NCI-H524 (cell line): ENCODE measurements around the gene ADO.

ENCODE experiments used
- DNase-seq, 2 experiments: peaks; one replicate each; lab custom pipeline; 2025; lab: John Stamatoyannopoulos, UW

Gene ADO

GRCh38 chr10:62817766-62818425 lies 13.4 kb downstream of the ADO start:
- peak in 1 of 2 experiments; percentile 53 for DNase-seq

GRCh38 chr10:62818426-62819011 lies 14.0 kb downstream of the ADO start:
- peak in 1 of 2 experiments; percentile 32 for DNase-seq

- peak in 1 of 2 experiments; percentile 13 for DNase-seq
Measured at GRCh38 chr10:62819141-62819920, 14.8 kb downstream of the ADO start.

- DNase-seq: no peak
Measured at GRCh38 chr10:62820586-62820985, 16.1 kb downstream of the ADO start.

- no peak for DNase-seq
Measured at GRCh38 chr10:62826273-62826672, 21.8 kb downstream of the ADO start.

- no peak for DNase-seq
Measured at GRCh38 chr10:62829622-62830021, 25.1 kb downstream of the ADO start.

GRCh38 chr10:62830679-62831078 lies 26.2 kb downstream of the ADO start:
- DNase-seq: no peak

- no peak for DNase-seq
Measured at GRCh38 chr10:62831346-62831745, 26.8 kb downstream of the ADO start.

GRCh38 chr10:62839590-62839989 lies 35.1 kb downstream of the ADO start:
- no peak for DNase-seq

- no peak for DNase-seq
Measured at GRCh38 chr10:62842983-62843382, 38.5 kb downstream of the ADO start.

- no peak for DNase-seq
Measured at GRCh38 chr10:62843600-62843999, 39.1 kb downstream of the ADO start.

GRCh38 chr10:62844280-62845011 lies 39.9 kb downstream of the ADO start:
- no peak for DNase-seq

- DNase-seq: no peak
Measured at GRCh38 chr10:62847433-62847832, 42.9 kb downstream of the ADO start.

- DNase-seq: no peak
Measured at GRCh38 chr10:62850646-62851045, 46.1 kb downstream of the ADO start.

- DNase-seq: peak in 1 of 2 experiments; percentile 8
Measured at GRCh38 chr10:62851442-62851841, 46.9 kb downstream of the ADO start.

GRCh38 chr10:62852961-62853702 lies 48.6 kb downstream of the ADO start:
- DNase-seq: no peak

GRCh38 chr10:62853710-62854109 lies 49.2 kb downstream of the ADO start:
- no peak for DNase-seq

- DNase-seq: no peak
Measured at GRCh38 chr10:62856021-62856420, 51.5 kb downstream of the ADO start.
